CD4-positive, alpha-beta T cell (primary cell): ENCODE data around the gene TMEM132D. TPM values are rescaled to one million over a fixed set of nuclear protein-coding genes. Genes with fewer than 3 reads are reported as not detected.

Experiments used
- ATAC-seq: fragments of 200-7000 bp; cut with Tn5 transposase; one replicate; pipeline ENCODE4 v1.10.0; 2022; ENCODE audit warnings: mild to moderate bottlenecking; ENCODE audit not compliant: poor library complexity
- CTCF ChIA-PET: fragments of 350-600 bp; sonication (Branson Sonifier 250); formaldehyde crosslinking; loops from one replicate; lab custom pipeline; 2021; ENCODE audit warnings: antibody characterized with exemption, inconsistent platforms; lab: Charles Lee
- POLR2A ChIA-PET: fragments of 350-600 bp; sonication (Branson Sonifier 250); formaldehyde crosslinking; loops from one replicate; lab custom pipeline; 2021; ENCODE audit warnings: antibody characterized with exemption, inconsistent platforms; lab: Charles Lee
- DNase-seq, 14 experiments: peaks; one replicate each; pipeline ENCODE4 v3.0.0-alpha.2; 2013 to 2020; ENCODE audit warnings: mixed read lengths in 2 of 14
- H3K27ac ChIP-seq, 2 donors: one replicate each; pipeline versions ENCODE4 v1.5.1 to v1.7.0; 2013; ENCODE audit warnings: low read length in 2 of 2, low read depth in 1 of 2, mild to moderate bottlenecking in 1 of 2
- H3K27me3 ChIP-seq, 2 experiments: 1 replicate in 1 of 2; 2 replicates in 1 of 2; pipeline versions ENCODE4 v1.6.1 to v1.7.0; 2013; ENCODE audit warnings: low read length in 2 of 2, control low read depth in 1 of 2, mild to moderate bottlenecking in 1 of 2, moderate library complexity in 1 of 2; ENCODE audit not compliant: insufficient read depth in 2 of 2, control insufficient read depth in 1 of 2
- H3K36me3 ChIP-seq: one replicate; pipeline ENCODE4 v1.6.1; 2013; ENCODE audit warnings: low read length, control low read depth; ENCODE audit not compliant: insufficient read depth
- H3K4me1 ChIP-seq: one replicate; pipeline ENCODE4 v1.6.1; 2013; ENCODE audit warnings: low read length, control low read depth; ENCODE audit not compliant: insufficient read depth
- H3K4me3 ChIP-seq: one replicate; pipeline ENCODE4 v1.5.1; 2013; ENCODE audit warnings: mild to moderate bottlenecking, low read length, moderate library complexity
- H3K9me3 ChIP-seq, 2 experiments: 1 replicate in 1 of 2; 2 replicates in 1 of 2; pipeline versions ENCODE4 v1.6.1 to v1.7.0; 2013; ENCODE audit warnings: low read length in 2 of 2, mild to moderate bottlenecking in 2 of 2, control low read depth in 1 of 2, moderate library complexity in 1 of 2; ENCODE audit not compliant: control insufficient read depth in 1 of 2, insufficient read depth in 1 of 2
- H3K27ac Mint-ChIP-seq: one replicate; pipeline ENCODE4 v1.8.0; 2020; ENCODE audit warnings: mixed read lengths
- H3K27me3 Mint-ChIP-seq: one replicate; pipeline ENCODE4 v1.8.0; 2021; ENCODE audit warnings: mixed read lengths
- H3K36me3 Mint-ChIP-seq: one replicate; pipeline ENCODE4 v1.8.0; 2021; ENCODE audit warnings: low read depth, mixed read lengths
- H3K4me1 Mint-ChIP-seq: one replicate; pipeline ENCODE4 v1.8.0; 2021; ENCODE audit warnings: low read depth, mixed read lengths
- H3K4me3 Mint-ChIP-seq: one replicate; pipeline ENCODE4 v1.8.0; 2020; ENCODE audit warnings: mild to moderate bottlenecking, mixed read lengths
- H3K9me3 Mint-ChIP-seq: one replicate; pipeline ENCODE4 v1.8.0; 2020; ENCODE audit warnings: mixed read lengths
- intact Hi-C, 2 experiments: fragments of 100-400 bp; cut with DNase I in 1 of 2; cut with micrococcal nuclease in 1 of 2; formaldehyde crosslinking; loops; one replicate each; pipeline versions ENCODE4 v1.15.1 to v1.9.0; 2023 to 2025; cut with DNase I, micrococcal nuclease
- total RNA-seq, 174 experiments: library from RNA in 2 of 174; stranded (reverse) in 2 of 174; gene quantifications; one replicate each; pipeline ENCODE4 v1.2.3 and lab custom pipeline; 2021 to 2026
- TF ChIP-seq, protein P1 (sequence below): fragments of 200-600 bp; IDR thresholded peaks from one replicate; pipeline ENCODE4 v1.8.0; 2022; ENCODE audit warnings: antibody characterized with exemption, mild to moderate bottlenecking

TMEM132D gene
- total RNA-seq, 2 experiments from 2014 or later = not detected

DNA sequence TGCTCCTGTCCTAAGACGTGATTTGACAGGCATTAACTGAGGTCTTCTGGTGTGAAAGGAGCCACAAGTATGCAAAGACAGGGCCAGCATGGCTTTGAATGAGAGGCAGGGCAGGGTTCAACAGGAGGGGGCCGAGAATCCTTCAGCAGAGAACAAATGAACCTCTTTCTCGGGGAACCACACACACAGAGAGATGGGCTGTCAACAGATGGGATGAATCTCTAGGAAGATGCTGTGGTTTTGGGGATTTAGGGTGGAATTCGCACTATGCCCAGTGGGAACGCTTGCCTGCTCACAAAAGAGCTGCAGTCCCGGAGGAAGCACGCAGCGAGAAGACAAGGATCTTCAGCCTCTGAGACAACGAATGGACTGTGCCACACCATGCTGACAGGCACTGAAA, 537.2 kb downstream of the TMEM132D start:
- CTCF ChIA-PET = no interaction called here
- Histone ChIP-seq H3K9me3 (peaks cover 0 to 21% of the 10 kb centered on the region in 2 experiments), H3K4me3 (no peak overlapping the region), H3K27ac (no peak overlapping the region), H3K36me3 (no peaks in the 10 kb centered on the region), H3K4me1 (no peaks in the 10 kb centered on the region), H3K27me3 (no peaks in the 10 kb centered on the region)
- DNase-seq (no peak), ATAC-seq (no peak)
- Mint-ChIP-seq H3K36me3 (no peaks in the 10 kb centered on the region), H3K9me3 (peaks cover 8% of the 10 kb centered on the region), H3K27ac (no peak overlapping the region), H3K4me3 (no peak overlapping the region), H3K4me1 (no peaks in the 10 kb centered on the region), H3K27me3 (no peaks in the 10 kb centered on the region)
- TF ChIP-seq, protein P1, sequence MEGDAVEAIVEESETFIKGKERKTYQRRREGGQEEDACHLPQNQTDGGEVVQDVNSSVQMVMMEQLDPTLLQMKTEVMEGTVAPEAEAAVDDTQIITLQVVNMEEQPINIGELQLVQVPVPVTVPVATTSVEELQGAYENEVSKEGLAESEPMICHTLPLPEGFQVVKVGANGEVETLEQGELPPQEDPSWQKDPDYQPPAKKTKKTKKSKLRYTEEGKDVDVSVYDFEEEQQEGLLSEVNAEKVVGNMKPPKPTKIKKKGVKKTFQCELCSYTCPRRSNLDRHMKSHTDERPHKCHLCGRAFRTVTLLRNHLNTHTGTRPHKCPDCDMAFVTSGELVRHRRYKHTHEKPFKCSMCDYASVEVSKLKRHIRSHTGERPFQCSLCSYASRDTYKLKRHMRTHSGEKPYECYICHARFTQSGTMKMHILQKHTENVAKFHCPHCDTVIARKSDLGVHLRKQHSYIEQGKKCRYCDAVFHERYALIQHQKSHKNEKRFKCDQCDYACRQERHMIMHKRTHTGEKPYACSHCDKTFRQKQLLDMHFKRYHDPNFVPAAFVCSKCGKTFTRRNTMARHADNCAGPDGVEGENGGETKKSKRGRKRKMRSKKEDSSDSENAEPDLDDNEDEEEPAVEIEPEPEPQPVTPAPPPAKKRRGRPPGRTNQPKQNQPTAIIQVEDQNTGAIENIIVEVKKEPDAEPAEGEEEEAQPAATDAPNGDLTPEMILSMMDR = no peak
- POLR2A ChIA-PET = no interaction called here
- intact Hi-C loops = no loop called here

DNA sequence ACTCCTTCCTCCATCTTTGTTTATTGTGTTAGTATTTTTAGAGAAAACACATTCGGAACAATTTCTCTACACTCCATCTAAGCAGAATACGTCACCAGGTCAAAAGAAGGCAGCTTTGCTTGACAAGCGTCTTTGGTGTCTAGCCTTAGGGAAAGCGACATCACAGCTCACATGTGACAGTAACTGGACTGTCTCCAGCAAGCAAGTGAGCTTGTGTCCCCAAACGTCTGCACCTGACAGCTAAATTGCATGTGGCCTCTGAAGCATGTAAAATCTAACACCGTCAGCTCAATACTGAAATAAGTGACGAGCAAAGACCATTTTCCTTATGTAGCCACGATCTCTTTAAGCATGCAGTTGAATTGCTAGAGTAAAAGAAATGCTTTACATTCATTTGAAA, 540.8 kb downstream of the TMEM132D start:
- Histone ChIP-seq H3K27me3 (no peaks in the 10 kb centered on the region), H3K9me3 (peaks cover 0 to 21% of the 10 kb centered on the region in 2 experiments), H3K36me3 (no peaks in the 10 kb centered on the region), H3K4me1 (no peaks in the 10 kb centered on the region), H3K27ac (no peak overlapping the region), H3K4me3 (no peak overlapping the region)
- H3K4me1 Mint-ChIP-seq = no peaks in the 10 kb centered on the region
- H3K9me3 Mint-ChIP-seq = peaks cover 8% of the 10 kb centered on the region
- TF ChIP-seq, protein P1 = no peak
- intact Hi-C loops = no loop called here
- H3K27me3 Mint-ChIP-seq = no peaks in the 10 kb centered on the region
- ChIA-PET CTCF (no interaction called here), POLR2A (no interaction called here)
- ATAC-seq (no peak), DNase-seq (no peak)
- H3K4me3 Mint-ChIP-seq = no peak overlapping the region
- H3K36me3 Mint-ChIP-seq = no peaks in the 10 kb centered on the region
- H3K27ac Mint-ChIP-seq = no peak overlapping the region

DNA sequence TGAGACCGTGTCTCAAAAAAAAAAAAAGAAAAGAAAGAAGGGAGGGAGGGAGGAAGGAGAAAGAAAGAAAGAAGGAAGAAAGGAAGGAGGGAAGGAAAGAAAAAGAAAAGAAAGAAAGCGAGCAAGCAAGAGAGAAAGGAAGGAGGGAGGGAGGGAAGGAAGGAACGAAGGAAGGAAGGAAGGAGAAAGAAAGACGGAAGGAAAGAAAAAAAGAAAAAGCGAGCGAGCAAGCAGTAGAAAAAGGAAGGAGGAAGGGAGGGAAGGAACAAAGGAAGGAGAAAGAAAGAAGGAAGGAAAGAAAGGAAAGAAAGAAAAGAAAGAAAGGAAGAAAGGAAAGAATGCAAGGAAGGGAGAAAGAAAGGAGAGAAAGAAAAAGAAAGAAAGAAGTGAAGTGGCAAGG, 546.6 kb downstream of the TMEM132D start:
- Mint-ChIP-seq H3K4me3 (no peak overlapping the region), H3K4me1 (no peaks in the 10 kb centered on the region), H3K27ac (no peak overlapping the region), H3K36me3 (no peaks in the 10 kb centered on the region), H3K9me3 (peaks cover 6% of the 10 kb centered on the region), H3K27me3 (no peaks in the 10 kb centered on the region)
- ATAC-seq = no peak
- TF ChIP-seq, protein P1 = no peak
- H3K36me3 ChIP-seq = no peaks in the 10 kb centered on the region
- no peak for DNase-seq
- intact Hi-C loops = no loop called here
- H3K9me3 ChIP-seq = peaks cover 0 to 11% of the 10 kb centered on the region in 2 experiments
- POLR2A ChIA-PET = no interaction called here
- H3K4me3 ChIP-seq = no peak overlapping the region
- no peaks in the 10 kb centered on the region for H3K27me3 ChIP-seq
- H3K27ac ChIP-seq = no peak overlapping the region
- CTCF ChIA-PET = no interaction called here
- H3K4me1 ChIP-seq = no peaks in the 10 kb centered on the region
